Measurements from ENCODE around the gene SPDYE6. TPM values are rescaled to one million over a fixed set of nuclear protein-coding genes. Genes with fewer than 3 reads are reported as not detected.

SPDYE6 gene
- total and polyA plus RNA-seq, 10 of the 15 experiments (the other 5 are each of a cell fraction or from before 2014, with no cell fraction given), result 0.05 to 2.3 (median 1.00) TPM; not detected in 6

DNA sequence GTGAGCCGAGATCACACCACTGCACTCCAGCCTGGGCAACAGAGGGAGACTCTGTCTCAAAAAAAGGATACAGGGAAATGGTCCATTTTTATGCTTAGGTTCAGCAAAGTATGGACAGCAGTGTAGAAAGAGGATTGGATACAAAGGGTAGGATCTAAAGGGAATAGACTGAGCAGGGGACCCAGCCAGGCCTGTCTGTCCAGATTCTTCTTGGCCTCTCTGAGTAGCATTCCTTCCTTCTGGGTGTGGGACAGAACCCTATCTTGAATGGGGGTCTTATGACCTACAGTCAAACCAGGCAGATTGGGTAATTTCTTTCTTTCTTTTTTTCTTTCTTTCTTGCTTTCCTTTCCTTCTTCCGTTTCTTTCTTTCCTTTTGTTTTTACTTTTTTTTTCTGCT lies 43.9 kb downstream of the SPDYE6 start:
- Histone ChIP-seq H3K9me3 (replicated peaks; ENCODE audit: control insufficient read depth, insufficient read depth, low read length) (no peaks in the 10 kb centered on the region; the same call in 2 of the 3 replicates), H3K79me2 (ENCODE audit: control insufficient read depth, insufficient read depth, low read length) (peaks cover 8% of the 10 kb centered on the region), H2AFZ (ENCODE audit: control insufficient read depth, low read depth, low read length) (no peak overlapping the region), H3K27ac (ENCODE audit: control insufficient read depth, insufficient read depth) (no peak overlapping the region), H3K9ac (ENCODE audit: control insufficient read depth, insufficient read depth, low read length) (no peak overlapping the region), H3K27me3 (replicated peaks in 1 of 2; ENCODE audit: control insufficient read depth in 2 of 2, insufficient read depth in 2 of 2, low read length in 1 of 2) (no peaks in the 10 kb centered on the region), H3K4me2 (ENCODE audit: control insufficient read depth, insufficient read depth) (no peak overlapping the region), H3K4me1 (ENCODE audit: control insufficient read depth, insufficient read depth, low read length) (peaks cover 24% of the 10 kb centered on the region), H4K20me1 (ENCODE audit: control insufficient read depth, insufficient read depth) (no peaks in the 10 kb centered on the region; the same call in 1 of the 2 replicates), H3K36me3 (ENCODE audit: control insufficient read depth in 2 of 2, insufficient read depth in 2 of 2, low read length in 1 of 2) (peaks cover 23 to 26% of the 10 kb centered on the region in 2 experiments), H3K4me3 (no peak overlapping the region)
- no peak for TF ChIP-seq JUND (IDR thresholded peaks at IDR 0.05; ENCODE audit: low read depth, low read length)
- no peak for TF ChIP-seq DPF2 (IDR thresholded peaks at IDR 0.05)
- TF ChIP-seq MTA2 (IDR thresholded peaks at IDR 0.05; ENCODE audit: low read depth), result no peak
- TF ChIP-seq NFXL1 (IDR thresholded peaks at IDR 0.05; ENCODE audit: borderline replicate concordance), result no peak
- no peak for TF ChIP-seq ZNF207 (IDR thresholded peaks at IDR 0.05; ENCODE audit: borderline replicate concordance)
- no peak for TF ChIP-seq HDAC6 (IDR thresholded peaks at IDR 0.05; ENCODE audit: unreplicated experiment)
- no peak for TF ChIP-seq GATAD2B (conservative IDR thresholded peaks at IDR 0.05; ENCODE audit: low read depth)
- no peak for TF ChIP-seq CEBPB (IDR thresholded peaks at IDR 0.05; ENCODE audit: borderline replicate concordance in 1 of 2, low read depth in 2 of 2, low read length in 2 of 2)
- TF ChIP-seq, protein P1, sequence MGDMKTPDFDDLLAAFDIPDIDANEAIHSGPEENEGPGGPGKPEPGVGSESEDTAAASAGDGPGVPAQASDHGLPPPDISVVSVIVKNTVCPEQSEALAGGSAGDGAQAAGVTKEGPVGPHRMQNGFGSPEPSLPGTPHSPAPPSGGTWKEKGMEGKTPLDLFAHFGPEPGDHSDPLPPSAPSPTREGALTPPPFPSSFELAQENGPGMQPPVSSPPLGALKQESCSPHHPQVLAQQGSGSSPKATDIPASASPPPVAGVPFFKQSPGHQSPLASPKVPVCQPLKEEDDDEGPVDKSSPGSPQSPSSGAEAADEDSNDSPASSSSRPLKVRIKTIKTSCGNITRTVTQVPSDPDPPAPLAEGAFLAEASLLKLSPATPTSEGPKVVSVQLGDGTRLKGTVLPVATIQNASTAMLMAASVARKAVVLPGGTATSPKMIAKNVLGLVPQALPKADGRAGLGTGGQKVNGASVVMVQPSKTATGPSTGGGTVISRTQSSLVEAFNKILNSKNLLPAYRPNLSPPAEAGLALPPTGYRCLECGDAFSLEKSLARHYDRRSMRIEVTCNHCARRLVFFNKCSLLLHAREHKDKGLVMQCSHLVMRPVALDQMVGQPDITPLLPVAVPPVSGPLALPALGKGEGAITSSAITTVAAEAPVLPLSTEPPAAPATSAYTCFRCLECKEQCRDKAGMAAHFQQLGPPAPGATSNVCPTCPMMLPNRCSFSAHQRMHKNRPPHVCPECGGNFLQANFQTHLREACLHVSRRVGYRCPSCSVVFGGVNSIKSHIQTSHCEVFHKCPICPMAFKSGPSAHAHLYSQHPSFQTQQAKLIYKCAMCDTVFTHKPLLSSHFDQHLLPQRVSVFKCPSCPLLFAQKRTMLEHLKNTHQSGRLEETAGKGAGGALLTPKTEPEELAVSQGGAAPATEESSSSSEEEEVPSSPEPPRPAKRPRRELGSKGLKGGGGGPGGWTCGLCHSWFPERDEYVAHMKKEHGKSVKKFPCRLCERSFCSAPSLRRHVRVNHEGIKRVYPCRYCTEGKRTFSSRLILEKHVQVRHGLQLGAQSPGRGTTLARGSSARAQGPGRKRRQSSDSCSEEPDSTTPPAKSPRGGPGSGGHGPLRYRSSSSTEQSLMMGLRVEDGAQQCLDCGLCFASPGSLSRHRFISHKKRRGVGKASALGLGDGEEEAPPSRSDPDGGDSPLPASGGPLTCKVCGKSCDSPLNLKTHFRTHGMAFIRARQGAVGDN (IDR thresholded peaks at IDR 0.05), result no peak
- no peak for TF ChIP-seq ZNF622 (IDR thresholded peaks at IDR 0.05)
- TF ChIP-seq, protein P2, sequence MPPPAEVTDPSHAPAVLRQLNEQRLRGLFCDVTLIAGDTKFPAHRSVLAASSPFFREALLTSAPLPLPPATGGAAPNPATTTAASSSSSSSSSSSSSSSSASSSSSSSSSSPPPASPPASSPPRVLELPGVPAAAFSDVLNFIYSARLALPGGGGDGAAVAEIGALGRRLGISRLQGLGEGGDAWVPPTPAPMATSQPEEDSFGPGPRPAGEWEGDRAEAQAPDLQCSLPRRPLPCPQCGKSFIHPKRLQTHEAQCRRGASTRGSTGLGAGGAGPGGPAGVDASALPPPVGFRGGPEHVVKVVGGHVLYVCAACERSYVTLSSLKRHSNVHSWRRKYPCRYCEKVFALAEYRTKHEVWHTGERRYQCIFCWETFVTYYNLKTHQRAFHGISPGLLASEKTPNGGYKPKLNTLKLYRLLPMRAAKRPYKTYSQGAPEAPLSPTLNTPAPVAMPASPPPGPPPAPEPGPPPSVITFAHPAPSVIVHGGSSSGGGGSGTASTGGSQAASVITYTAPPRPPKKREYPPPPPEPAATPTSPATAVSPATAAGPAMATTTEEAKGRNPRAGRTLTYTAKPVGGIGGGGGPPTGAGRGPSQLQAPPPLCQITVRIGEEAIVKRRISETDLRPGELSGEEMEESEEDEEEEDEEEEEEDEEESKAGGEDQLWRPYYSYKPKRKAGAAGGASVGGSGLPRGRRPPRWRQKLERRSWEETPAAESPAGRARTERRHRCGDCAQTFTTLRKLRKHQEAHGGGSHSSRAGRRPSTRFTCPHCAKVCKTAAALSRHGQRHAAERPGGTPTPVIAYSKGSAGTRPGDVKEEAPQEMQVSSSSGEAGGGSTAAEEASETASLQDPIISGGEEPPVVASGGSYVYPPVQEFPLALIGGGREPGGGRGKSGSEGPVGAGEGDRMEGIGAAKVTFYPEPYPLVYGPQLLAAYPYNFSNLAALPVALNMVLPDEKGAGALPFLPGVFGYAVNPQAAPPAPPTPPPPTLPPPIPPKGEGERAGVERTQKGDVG (CRISPR knock-in tag; IDR thresholded peaks at IDR 0.05), result no peak
- TF ChIP-seq IRF4 (IDR thresholded peaks at IDR 0.05; ENCODE audit: low read depth, low read length), result no peak
- no peak for FAIRE-seq
- CTCF ChIA-PET, result interaction anchor here (0.7 to 1.1 kb wide), 2 partner anchors 24 to 32 kb away, joined by 3 read pairs; no protein-coding TSS in a partner anchor
- no peak for DNase-seq (ENCODE audit: low read depth, low spot score)
- no TSS peak for BruUV-seq (replicated peaks)
- no peak for ATAC-seq
- RAD21 ChIA-PET (ENCODE audit: unreplicated experiment), result interaction anchor here (1.2 kb wide), 1 partner anchor 23 kb away, joined by 4 read pairs; no protein-coding TSS in a partner anchor
- SMC1A ChIA-PET (ENCODE audit: uncharacterized antibody, unreplicated experiment), result interaction anchor here (1.5 kb wide), 1 partner anchor 27 kb away, joined by 3 read pairs; no protein-coding TSS in a partner anchor
- intact Hi-C loops (cut with micrococcal nuclease; ENCODE audit: unreplicated experiment) (no loop called here), in situ Hi-C loops (cut with MboI) (no loop called here)
- WGBS (ENCODE audit: insufficient coverage, insufficient replicate concordance, low lambda C conversion rate, missing lambda C conversion rate), result 16% methylated on average over 2 of the region's 2 CpGs
- POLR2A ChIA-PET, result interaction anchor here (0.7 kb wide), 1 partner anchor 16 kb away, joined by 3 read pairs; no protein-coding TSS in a partner anchor

Data from GM12878 (cell line).